K562 (cell line): Measurements from ENCODE around the gene PIGV. TPM values are rescaled to one million over a fixed set of nuclear protein-coding genes. Genes with fewer than 3 reads are reported as not detected.

ENCODE experiments used
- ATAC-seq: fragments of 200-7000 bp; cut with Tn5 transposase; 3 replicates; pipeline ENCODE4 v1.9.1; 2020; ENCODE audit warnings: moderate library complexity
- BruUV-seq: library from RNA; stranded (reverse); fragments of 400-500 nt; replicated peaks from 2 replicates; lab custom pipeline; 2021; lab: Mats Ljungman, UMichigan
- CTCF ChIA-PET: fragments of 300-600 bp; formaldehyde crosslinking; extraction: SDS; loops from one replicate; lab custom pipeline; 2021; ENCODE audit warnings: low intra/inter-chr PET ratio; lab: Yijun Ruan, JAX
- POLR2A ChIA-PET: fragments of 300-600, 350-650 bp; sonication (Branson Sonifier 250); formaldehyde crosslinking; extraction: SDS; loops from one replicate; lab custom pipeline; 2021; ENCODE audit warnings: antibody characterized with exemption, inconsistent platforms; lab: Yijun Ruan, JAX
- DNase-seq, 4 experiments: peaks; one replicate each; pipeline versions ENCODE4 v3.0.0 to v3.0.0-alpha.2; 2011 to 2018; ENCODE audit warnings: low spot score in 3 of 4, mixed read lengths in 3 of 4; ENCODE audit errors: extremely low read depth in 1 of 4
- FAIRE-seq: peaks from 2 replicates; lab custom pipeline; 2011; peaks lifted over from hg19 to GRCh38; lab: Jason Lieb, UNC
- H2AFZ ChIP-seq: 2 replicates; pipeline ENCODE4 v1.6.0; 2011; ENCODE audit warnings: low read depth, low read length, control low read depth, inconsistent platforms
- H3K27ac ChIP-seq: fragments of 200-600 bp; 3 replicates; pipeline ENCODE4 v1.8.0; 2011; ENCODE audit warnings: low read depth, mild to moderate bottlenecking, control low read depth, inconsistent platforms, low read length, moderate library complexity, mixed read lengths; ENCODE audit errors: extremely low read depth
- H3K27me3 ChIP-seq, 2 experiments: fragments of 300-600 bp in 1 of 2; 2 replicates in 1 of 2; 3 replicates in 1 of 2; pipeline versions ENCODE4 v1.6.0 to v1.8.0; 2011; ENCODE audit warnings: inconsistent platforms in 2 of 2, low read length in 2 of 2, mild to moderate bottlenecking in 1 of 2, mixed read lengths in 1 of 2, moderate library complexity in 1 of 2; ENCODE audit not compliant: control insufficient read depth in 2 of 2, insufficient read depth in 2 of 2
- H3K36me3 ChIP-seq: fragments of 300-600 bp; 3 replicates; pipeline ENCODE4 v1.8.0; 2011; ENCODE audit warnings: mild to moderate bottlenecking, low read length, inconsistent platforms; ENCODE audit not compliant: control insufficient read depth, insufficient read depth
- H3K4me1 ChIP-seq, 2 experiments: fragments of 200-600 bp in 1 of 2; replicated peaks in 1 of 2; 2 replicates in 1 of 2; 3 replicates in 1 of 2; pipeline versions ENCODE4 v1.5.1 to v1.8.0; 2011; ENCODE audit warnings: inconsistent platforms in 2 of 2, low read length in 2 of 2, mild to moderate bottlenecking in 1 of 2, mixed read lengths in 1 of 2, moderate library complexity in 1 of 2; ENCODE audit not compliant: control insufficient read depth in 2 of 2, insufficient read depth in 2 of 2
- H3K4me2 ChIP-seq: 2 replicates; pipeline ENCODE4 v1.6.1; 2011; ENCODE audit warnings: low read length, control low read depth, inconsistent platforms, mixed read lengths; ENCODE audit not compliant: insufficient read depth
- H3K4me3 ChIP-seq: fragments of 200-600 bp; sonication (generic), shearing (Covaris generic); 2 replicates; pipeline ENCODE4 v1.5.1; 2016; ENCODE audit warnings: control low read depth, inconsistent platforms
- H3K79me2 ChIP-seq: fragments of 200-600 bp; 3 replicates; pipeline ENCODE4 v1.8.0; 2011; ENCODE audit warnings: low read length, inconsistent platforms; ENCODE audit not compliant: control insufficient read depth, insufficient read depth
- H3K9ac ChIP-seq, 2 experiments: 2 replicates each; pipeline versions ENCODE4 v1.6.0 to v1.6.1; 2011; ENCODE audit warnings: low read depth in 2 of 2, low read length in 2 of 2, control low read depth in 1 of 2, inconsistent platforms in 1 of 2, mild to moderate bottlenecking in 1 of 2, mixed read lengths in 1 of 2; ENCODE audit not compliant: insufficient read depth in 1 of 2
- H3K9me1 ChIP-seq: one replicate; pipeline ENCODE4 v1.6.0; 2011; ENCODE audit warnings: inconsistent platforms, mild to moderate bottlenecking, low read length, moderate library complexity; ENCODE audit not compliant: control insufficient read depth, insufficient read depth
- H3K9me3 ChIP-seq: replicated peaks from 2 replicates; pipeline ENCODE4 v1.5.1; 2011; ENCODE audit warnings: low read depth, low read length, inconsistent platforms; ENCODE audit not compliant: control insufficient read depth, insufficient read depth
- H4K20me1 ChIP-seq: replicated peaks from 2 replicates; pipeline ENCODE4 v1.6.1; 2011; ENCODE audit warnings: low read length, inconsistent platforms, mixed read lengths; ENCODE audit not compliant: control insufficient read depth, insufficient read depth
- GATA2 ChIP-seq: sonication (generic); formaldehyde crosslinking; IDR thresholded peaks from 2 replicates; pipeline ENCODE4 v1.4.0; 2020; ENCODE audit warnings: mild to moderate bottlenecking, missing genetic modification reagents
- KLF16 ChIP-seq: IDR thresholded peaks from 2 replicates; pipeline ENCODE4 v1.6.1; 2016; ENCODE audit warnings: antibody characterized with exemption
- L3MBTL2 ChIP-seq: fragments of 450-650 bp; IDR thresholded peaks from 2 replicates; pipeline ENCODE4 v1.6.1; 2016; ENCODE audit warnings: mild to moderate bottlenecking, moderate library complexity
- POLR2A ChIP-seq: fragments of 450-650 bp; conservative IDR thresholded peaks from 2 replicates; pipeline ENCODE4 v1.6.1; 2016
- RBM22 ChIP-seq: fragments of 200-400 bp; formaldehyde crosslinking; IDR thresholded peaks from 2 replicates; pipeline ENCODE4 v1.6.1; 2018; ENCODE audit warnings: low read length, low read depth; ENCODE audit not compliant: poor library complexity, severe bottlenecking
- ZBTB49 ChIP-seq: sonication (generic); formaldehyde crosslinking; IDR thresholded peaks from 2 replicates; pipeline ENCODE4 v1.8.0; 2022; ENCODE audit warnings: missing genetic modification reagents, mild to moderate bottlenecking, borderline replicate concordance
- WGBS: fragments of 100-300 bp; shearing (Covaris generic); methylation state at CpG from one replicate; pipeline ENCODE4 v1.1.6; 2016; ENCODE audit warnings: low coverage, mixed read lengths; ENCODE audit not compliant: insufficient coverage; ENCODE audit errors: missing lambda C conversion rate; 5-methylcytosine and 5-hydroxymethylcytosine counted together
- in situ Hi-C: fragments of 300-500 bp; cut with MboI; formaldehyde crosslinking; loops from 4 replicates; pipeline ENCODE4 v1.15.0; 2018; ENCODE audit warnings: inconsistent platforms, mixed read lengths
- intact Hi-C: fragments of 100-400 bp; cut with micrococcal nuclease; formaldehyde crosslinking; loops from 2 replicates; pipeline ENCODE4 v1.14.2; 2022
- polyA plus RNA-seq, 8 experiments: library from polyadenylated mRNA; depleted of rRNA in 4 of 8; stranded (reverse) in 5 of 8; unstranded in 3 of 8; fragments of >200 nt; fragmentation: Nextera tagmentation in 2 of 8; fragmentation: Illumina TruSeq in 1 of 8; extraction: Ambion mirVana in 2 of 8; extraction: Trizol in 1 of 8; gene quantifications; 2 replicates each; pipeline versions ENCODE4 v1.2.1 to v1.2.3, GENCODE V29; 2011 to 2014; ENCODE audit warnings: inconsistent platforms in 1 of 8, missing spikeins in 1 of 8
- total RNA-seq, 7 experiments: library from RNA; depleted of rRNA in 6 of 7; stranded (reverse); fragments of >200 nt in 6 of 7; fragmentation: Illumina TruSeq in 2 of 7; extraction: Trizol in 2 of 7; gene quantifications; 2 replicates each; pipeline versions ENCODE4 v1.2.1 to v1.2.3, GENCODE V29; 2011 to 2021; ENCODE audit warnings: low replicate concordance in 1 of 7

The PIGV gene
- total and polyA plus RNA-seq, 9 of the 15 experiments (the other 6 are each of a cell fraction or from before 2014, with no cell fraction given), result 8.4 to 21.8 (median 11.7) TPM

- Histone ChIP-seq H3K4me1 (peaks cover 54 to 77% of the 10 kb centered on the region in 2 experiments), H3K4me3 (no peak overlapping the region), H3K36me3 (peaks cover 62% of the 10 kb centered on the region), H4K20me1 (peaks cover 17% of the 10 kb centered on the region; the same call in 1 of the 2 replicates), H2AFZ (no peak overlapping the region), H3K9ac (0 out of 4 replicates have a peak overlapping the region, but pooled peaks of 1 of the 2 experiments have one; percentile 20), H3K9me3 (no peaks in the 10 kb centered on the region), H3K9me1 (peaks cover 9% of the 10 kb centered on the region), H3K4me2 (0 out of 2 replicates have a peak overlapping the region, but pooled peaks have one; percentile 2), H3K27ac (peak overlapping the region; percentile 61; the same call in 2 of the 3 replicates), H3K27me3 (no peaks in the 10 kb centered on the region), H3K79me2 (peaks cover 72% of the 10 kb centered on the region)
- ChIA-PET CTCF (no interaction called here), POLR2A (interaction anchor here (1.3 to 8.3 kb wide), 4 partner anchors 15 to 82 kb away, joined by 3 to 99 read pairs (median 4); no protein-coding TSS in a partner anchor)
- intact Hi-C loops, result no loop called here
- BruUV-seq, result no TSS peak
- ATAC-seq (no peak), FAIRE-seq (no peak), DNase-seq (no peak)
- 53% methylated on average over 3 of the region's 3 CpGs for WGBS
- TF ChIP-seq ZBTB49 (no peak), L3MBTL2 (no peak), RBM22 (no peak), KLF16 (no peak), POLR2A (peak; percentile 52; the same call in 1 of the 2 replicates), GATA2 (CRISPR knock-in tag) (0 out of 2 replicates have a peak, but pooled peaks have one; percentile 27)
- in situ Hi-C loops, result no loop called here
Observed at GRCh38 chr1:26782521-26783212, 5.1 kb upstream of the PIGV start.
